GM15510 (cell line): ENCODE measurements around the gene MAPK4.

Experiments used
- POLR2A ChIP-seq: IDR thresholded peaks from 3 replicates; pipeline ENCODE4 v1.6.1; 2011; ENCODE audit warnings: borderline replicate concordance; ENCODE audit not compliant: insufficient read length; ENCODE audit errors: extremely low read depth

The MAPK4 gene

GRCh38 chr18:50620319-50620718 is 60.4 kb downstream of the MAPK4 start:
- TF ChIP-seq POLR2A: no peak

- no peak for TF ChIP-seq POLR2A
These were observed 61.5 kb downstream of the MAPK4 start for GRCh38 chr18:50621366-50621765.

DNA sequence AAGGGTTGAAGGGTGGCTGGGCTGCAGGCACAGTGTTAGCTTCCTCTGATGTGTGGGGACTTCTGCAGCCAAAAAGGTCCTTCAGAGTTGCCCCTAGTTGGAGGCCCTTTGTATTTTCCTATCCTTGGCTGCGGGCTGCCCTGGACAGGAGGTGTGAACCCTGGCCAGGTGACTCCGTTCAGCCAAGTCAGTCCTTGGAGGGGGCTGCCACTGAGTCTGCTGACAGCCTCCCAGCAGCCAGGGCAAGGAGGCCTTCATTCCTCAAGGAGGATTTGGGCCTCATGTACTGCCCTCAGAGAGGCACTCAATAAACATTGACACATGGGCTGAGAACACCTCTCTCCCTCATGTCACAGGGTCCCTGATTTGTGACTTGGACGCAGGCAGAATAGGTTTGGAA is 62.4 kb downstream of the MAPK4 start:
- no peak for TF ChIP-seq POLR2A

GRCh38 chr18:50622865-50623393 is 63.0 kb downstream of the MAPK4 start:
- TF ChIP-seq POLR2A: no peak

DNA sequence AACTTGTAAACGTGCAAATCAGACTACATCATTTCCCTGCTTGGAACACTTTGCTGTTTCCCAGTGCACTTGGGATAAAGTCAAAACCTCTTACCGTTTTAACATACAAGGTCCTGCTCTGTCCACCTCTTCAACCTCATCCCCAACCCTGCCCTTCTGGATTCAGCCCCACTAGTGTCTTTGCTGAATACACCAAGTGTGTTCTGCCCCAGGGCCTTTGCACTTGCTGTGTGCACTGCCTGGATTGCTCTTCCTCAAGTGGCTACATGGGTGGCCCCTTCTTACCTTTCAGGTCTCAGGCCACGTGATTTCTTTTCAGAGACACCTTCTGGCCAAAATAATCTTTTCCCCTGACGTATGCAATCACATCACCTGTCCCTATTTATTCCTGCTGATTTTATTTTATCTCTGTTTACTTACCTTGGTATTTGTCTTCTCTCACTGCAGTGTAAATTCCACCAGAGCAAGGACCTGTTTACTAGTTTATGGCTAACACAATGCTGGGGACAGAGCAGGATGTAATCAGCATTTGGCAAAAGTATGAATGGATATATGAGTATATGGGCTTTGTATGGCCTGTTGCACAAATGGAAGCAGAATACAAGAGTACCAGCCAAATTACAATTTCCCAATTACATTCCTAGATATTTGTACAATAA is 63.9 kb downstream of the MAPK4 start:
- no peak for TF ChIP-seq POLR2A

DNA sequence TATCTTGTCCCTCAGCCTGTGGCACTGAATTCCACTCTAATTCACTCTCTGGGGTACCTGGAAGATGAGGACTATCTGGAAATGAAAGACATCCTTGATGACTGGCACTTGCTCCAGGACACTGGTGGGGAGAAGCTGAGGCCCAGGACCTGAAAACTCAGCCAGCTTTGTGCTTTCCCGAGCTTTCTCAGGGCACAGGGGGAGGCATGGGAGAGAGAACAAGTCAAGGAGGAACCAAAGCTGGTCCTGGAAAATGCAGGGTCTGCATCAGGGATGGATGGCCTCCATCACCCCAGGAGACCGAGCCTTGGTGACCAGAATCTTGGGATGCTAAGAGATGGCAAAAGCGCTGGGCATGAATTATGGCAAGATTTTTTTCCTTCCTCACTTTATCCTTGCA is 65.1 kb downstream of the MAPK4 start:
- no peak for TF ChIP-seq POLR2A

GRCh38 chr18:50626317-50626716 is 66.4 kb downstream of the MAPK4 start:
- no peak for TF ChIP-seq POLR2A

DNA sequence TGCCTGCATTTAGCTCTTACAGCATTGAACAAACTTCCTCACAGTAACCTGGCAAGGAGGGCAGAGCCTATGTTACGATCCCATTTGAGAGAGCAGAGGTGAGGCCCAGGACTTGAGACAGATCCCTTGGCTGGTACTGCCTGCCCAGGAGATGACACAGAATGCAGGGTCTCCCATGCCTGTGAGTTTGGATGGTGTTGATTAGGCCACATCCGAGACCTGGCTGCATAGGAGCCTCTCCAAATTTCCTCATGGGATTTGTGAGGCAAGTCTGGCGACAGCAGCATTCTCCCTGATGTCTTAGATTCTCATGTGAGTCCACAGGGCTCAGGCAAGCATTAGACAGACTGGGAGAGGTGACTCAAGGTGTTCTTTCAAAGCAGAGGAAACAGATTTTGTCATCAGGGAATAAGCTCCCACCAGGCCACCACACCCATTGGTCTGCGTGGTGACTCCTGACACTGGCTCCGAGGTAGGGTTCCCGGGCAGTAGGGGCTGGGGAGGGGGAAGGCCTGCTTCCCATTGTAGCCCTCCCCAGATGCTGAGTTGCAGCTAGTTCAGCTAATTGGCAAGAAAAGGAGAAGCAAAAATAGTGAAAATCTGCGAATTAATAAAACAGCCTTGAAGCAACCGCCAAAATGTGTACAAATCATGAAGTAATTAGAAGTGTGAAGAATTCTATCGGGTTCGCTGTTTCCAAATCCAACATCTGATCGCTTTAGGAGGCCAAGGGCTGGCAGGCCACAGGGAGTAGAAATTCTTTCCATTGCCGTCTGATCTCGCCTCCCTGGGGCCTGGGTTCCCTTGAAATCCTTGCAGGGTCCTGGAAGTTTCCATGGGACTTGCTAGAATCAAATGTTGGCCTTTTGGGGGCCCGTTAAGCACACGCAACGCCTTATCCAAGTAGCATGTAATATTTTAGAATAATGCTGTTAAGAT is 68.0 kb downstream of the MAPK4 start:
- no peak for TF ChIP-seq POLR2A

GRCh38 chr18:50628533-50628905 is 68.6 kb downstream of the MAPK4 start:
- no peak for TF ChIP-seq POLR2A

GRCh38 chr18:50629148-50629631 is 69.3 kb downstream of the MAPK4 start:
- TF ChIP-seq POLR2A: no peak

DNA sequence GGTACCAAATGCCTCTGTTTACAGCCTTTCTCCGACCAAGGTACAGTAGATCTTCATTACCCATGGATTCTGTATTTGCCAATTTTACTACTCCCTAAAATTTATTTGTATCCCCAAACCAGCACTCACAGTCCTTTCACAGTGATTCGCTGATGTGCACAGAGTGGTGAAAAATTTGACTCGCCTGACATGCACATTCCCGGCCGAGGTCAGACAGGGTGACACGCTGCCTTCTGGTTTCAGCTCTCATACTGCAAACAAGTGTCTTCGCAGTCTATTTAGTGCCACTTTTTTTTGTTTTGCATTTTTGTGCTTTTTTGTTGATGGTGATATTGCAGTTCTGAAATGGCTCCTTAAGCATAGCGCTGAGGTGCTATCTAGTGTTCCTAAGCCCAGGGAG is 71.0 kb downstream of the MAPK4 start:
- TF ChIP-seq POLR2A: no peak

DNA sequence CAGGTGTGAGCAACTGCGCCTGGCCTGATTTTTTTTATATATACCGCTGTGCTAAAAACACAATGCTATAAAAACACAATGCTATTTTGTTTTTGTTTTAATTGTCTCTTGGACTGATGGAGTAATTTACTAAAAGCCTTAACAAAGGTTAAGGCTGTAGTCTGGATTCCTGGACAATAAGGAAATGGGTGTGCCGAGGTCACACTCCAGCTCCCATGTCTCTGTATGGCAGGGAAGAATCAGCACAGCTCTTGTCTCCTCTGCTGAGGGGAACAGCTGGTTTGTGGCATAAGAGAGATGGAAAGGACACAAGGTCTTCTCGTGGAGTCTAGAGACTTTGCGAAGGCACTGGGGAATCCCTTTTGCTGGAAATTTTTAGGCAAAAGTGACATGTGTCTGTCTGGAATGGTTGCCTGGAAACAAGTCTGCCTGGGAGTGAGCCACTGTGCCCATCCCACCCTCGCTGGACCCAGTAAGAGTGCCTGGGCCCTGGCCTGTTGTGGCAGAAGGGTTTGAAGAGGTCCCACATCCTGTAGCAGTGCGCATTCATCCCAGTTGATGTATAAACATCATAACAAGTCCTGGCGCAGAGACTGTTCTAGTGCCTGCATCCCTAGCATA is 73.1 kb downstream of the MAPK4 start:
- TF ChIP-seq POLR2A: no peak

DNA sequence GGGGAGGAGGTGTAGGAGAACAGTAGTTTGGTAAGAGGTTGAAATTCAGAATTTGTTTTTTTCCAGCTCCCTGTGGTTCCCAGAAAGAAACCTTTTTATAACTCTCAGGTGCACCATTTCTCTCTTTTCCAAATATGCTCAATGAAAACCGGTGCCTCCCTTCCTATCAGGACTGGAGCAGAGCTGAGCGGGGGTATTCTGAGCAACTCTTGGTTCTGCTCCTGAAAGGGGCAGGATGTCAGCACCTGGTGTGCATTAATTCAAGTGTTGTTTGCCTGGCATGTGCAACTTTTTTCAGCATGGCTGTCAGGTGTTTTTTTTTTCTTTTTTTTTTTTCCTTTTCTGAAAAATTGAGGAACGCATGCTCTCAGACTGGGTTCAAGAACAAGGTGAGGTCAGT is 74.1 kb downstream of the MAPK4 start:
- TF ChIP-seq POLR2A: no peak

- TF ChIP-seq POLR2A: no peak
These were observed 76.6 kb downstream of the MAPK4 start for GRCh38 chr18:50636366-50637057.

GRCh38 chr18:50638016-50638883 is 78.4 kb downstream of the MAPK4 start:
- TF ChIP-seq POLR2A: no peak
